Left renal pelvis (tissue), 4 donors: Measurements from ENCODE around the gene RSU1. TPM values are rescaled to one million over a fixed set of nuclear protein-coding genes. Genes with fewer than 3 reads are reported as not detected.

ENCODE experiments used
- DNase-seq, 4 donors: peaks; one replicate each; pipeline ENCODE4 v3.0.0-alpha.2; 2013; ENCODE audit warnings: low read depth in 4 of 4, low spot score in 3 of 4
- polyA plus RNA-seq, 4 donors: library from polyadenylated mRNA; unstranded; fragments of 120-200 nt; gene quantifications; one replicate each; pipeline ENCODE4 v1.2.1, GENCODE V29; 2013; ENCODE audit not compliant: insufficient read length in 4 of 4

Gene RSU1
- polyA plus RNA-seq, 4 donors, result 65.7 to 116 (median 91.0) TPM

DNA sequence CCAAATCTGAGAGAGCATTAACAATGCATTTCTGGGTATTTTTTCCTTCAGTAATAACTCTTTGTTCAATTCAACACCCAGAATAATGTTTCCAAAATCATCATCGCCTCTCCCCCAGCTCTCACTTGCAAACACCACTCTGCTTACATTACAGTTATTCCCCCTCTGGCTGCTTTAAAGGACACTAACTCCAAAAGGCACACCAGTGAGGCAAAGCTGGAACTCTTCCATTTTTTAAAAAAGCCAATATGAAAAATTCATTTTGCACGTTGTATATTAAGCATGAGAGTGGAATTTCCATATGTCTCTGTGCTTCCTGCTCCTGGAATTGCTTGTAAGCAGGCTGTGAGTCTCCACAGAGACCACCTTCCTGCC, 204.3 kb downstream of the RSU1 start:
- no peak for DNase-seq

DNA sequence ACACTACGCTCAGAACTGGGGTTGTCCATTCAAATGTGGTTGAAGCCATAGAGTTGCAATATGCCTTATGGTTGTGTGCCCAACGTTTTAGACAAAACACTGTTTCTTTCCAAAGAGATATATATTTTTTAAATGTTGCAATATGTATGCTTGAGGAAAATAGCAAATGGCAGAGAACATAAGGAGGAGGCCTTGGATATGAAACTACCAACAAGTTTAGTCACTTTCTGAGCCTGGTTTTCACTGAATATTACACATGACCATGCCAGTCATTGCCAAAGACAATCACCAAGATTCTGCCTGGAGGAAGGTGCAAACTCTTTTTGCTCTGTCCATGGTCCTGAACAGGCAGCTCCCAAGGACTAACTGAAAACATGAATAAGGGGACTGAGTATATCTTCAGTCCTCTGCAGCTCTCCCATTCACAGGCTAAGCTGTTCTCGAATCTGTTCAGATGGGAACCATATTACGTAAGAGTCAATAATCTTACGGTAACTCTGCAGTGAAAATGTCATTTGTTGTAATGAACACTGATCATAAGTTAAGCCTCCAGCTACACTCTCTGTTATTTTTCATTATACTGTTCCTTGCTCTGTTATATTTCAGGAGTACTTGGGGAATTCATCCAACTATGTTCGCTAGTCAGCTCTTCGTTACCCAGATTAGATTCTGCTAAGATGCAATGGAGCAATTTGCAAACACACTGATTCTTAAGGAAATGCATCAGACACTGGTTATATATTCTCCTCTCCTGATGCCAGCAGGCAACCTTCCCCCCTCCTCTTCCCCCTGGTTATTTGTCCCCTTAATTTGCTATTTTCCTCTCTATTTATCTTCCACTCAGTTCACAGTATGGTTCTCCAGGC, 204.9 kb downstream of the RSU1 start:
- DNase-seq, result peak in 3 of 4 donors; percentile 26 to 42 (median 36)

DNA sequence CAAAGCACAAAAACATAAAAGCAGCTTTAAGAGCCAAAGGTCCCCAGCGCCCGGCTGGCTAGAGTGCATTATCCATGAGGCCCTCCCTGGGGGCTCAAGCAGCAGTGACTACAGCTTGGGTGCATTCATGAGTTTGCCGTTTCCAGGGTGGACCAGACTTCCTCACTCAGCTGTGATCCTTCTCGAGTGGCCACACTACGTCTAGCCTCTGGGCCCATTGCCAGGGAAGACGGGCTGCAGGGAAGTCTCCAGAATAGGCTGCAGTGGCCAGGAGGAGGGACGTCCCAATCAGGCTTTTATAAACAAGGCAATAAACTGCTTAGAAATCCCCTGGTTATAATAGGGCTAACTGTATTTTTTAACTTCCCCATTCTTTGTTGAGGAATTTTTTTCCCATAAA, 206.2 kb downstream of the RSU1 start:
- peak in 1 of 4 donors; percentile 3 for DNase-seq

- DNase-seq, result no peak
These were observed 208.0 kb downstream of the RSU1 start for GRCh38 chr10:16609211-16609610.

GRCh38 chr10:16606923-16607322, 210.3 kb downstream of the RSU1 start:
- no peak for DNase-seq

GRCh38 chr10:16606421-16606820, 210.8 kb downstream of the RSU1 start:
- DNase-seq, result no peak

DNA sequence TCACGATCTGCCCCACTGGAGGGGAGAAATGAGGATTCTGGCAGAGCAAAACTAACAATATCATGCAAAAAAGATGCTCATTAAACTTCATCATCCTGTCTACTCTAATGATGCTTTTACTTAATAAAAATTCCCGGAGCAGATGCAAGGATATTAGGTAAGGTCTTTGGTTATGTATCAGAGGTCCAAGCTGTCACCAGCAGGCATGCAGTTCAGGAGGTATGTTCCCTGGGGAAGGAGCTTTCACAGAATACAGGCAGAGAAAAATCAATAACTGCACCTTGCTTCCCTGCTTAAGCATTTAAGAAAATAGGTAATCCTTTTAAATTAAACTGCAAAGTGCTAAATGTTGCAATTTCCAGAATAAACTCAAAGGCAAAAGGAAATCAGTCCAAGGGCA, 213.9 kb downstream of the RSU1 start:
- no peak for DNase-seq

GRCh38 chr10:16602104-16602775, 215.0 kb downstream of the RSU1 start:
- no peak for DNase-seq

DNA sequence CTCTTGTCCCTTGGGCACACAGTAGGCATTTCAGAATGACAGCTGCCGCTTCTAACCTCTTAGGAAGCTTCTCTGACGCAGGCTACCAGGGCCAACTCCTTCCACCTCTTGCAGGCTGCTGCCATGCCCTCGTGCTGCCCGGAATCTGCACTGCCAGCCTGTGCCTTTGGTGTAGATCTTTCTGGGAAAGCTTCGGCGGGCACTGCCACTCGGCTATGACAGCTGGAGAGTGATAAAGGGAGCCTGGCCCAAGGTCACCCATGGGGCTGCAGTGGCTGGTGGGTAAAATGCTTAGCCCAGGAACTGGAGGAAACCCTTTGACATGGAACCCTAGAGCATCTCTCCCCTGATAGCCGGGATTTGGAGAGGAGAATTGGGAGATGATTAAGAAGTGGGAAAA, 217.6 kb downstream of the RSU1 start:
- DNase-seq, result no peak

DNA sequence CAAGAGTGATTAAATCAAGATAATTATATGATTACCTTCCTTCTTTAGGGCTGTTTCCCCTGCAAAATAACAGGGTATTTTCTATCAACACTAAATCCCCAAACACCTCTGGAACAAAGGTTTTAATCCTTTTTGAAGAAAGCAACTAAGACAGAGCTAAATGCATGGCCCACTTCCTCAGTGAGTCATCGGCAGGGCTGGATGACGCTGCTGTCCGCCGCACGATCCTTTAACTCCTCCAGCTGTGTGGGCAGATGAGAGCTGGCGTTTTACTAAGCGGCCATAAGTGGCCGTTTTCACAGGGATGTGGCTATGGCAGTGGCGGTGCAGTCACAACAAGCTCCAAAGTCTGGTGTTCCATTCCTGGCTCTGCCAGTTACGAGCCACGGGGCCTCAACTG, 219.6 kb downstream of the RSU1 start:
- no peak for DNase-seq

DNA sequence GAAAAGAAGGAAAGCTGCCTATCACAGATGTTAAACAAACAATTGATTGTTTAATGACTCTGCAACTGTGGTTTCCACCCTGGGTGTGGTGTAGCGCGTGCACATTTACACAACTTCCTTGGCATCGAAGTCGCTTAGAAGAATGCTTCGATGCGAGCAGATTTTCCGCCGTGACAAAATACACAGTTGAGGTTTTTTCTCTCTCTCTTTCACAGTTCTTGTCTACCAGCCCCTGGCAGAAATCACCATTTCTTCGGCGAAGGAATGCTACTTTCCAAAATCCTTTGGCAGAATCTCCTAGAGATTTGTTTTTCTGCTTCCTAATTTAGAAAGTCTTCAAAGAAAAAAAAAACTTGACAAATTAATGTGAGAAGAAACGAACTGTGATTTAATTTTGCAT, 224.8 kb downstream of the RSU1 start:
- DNase-seq, result no peak

DNA sequence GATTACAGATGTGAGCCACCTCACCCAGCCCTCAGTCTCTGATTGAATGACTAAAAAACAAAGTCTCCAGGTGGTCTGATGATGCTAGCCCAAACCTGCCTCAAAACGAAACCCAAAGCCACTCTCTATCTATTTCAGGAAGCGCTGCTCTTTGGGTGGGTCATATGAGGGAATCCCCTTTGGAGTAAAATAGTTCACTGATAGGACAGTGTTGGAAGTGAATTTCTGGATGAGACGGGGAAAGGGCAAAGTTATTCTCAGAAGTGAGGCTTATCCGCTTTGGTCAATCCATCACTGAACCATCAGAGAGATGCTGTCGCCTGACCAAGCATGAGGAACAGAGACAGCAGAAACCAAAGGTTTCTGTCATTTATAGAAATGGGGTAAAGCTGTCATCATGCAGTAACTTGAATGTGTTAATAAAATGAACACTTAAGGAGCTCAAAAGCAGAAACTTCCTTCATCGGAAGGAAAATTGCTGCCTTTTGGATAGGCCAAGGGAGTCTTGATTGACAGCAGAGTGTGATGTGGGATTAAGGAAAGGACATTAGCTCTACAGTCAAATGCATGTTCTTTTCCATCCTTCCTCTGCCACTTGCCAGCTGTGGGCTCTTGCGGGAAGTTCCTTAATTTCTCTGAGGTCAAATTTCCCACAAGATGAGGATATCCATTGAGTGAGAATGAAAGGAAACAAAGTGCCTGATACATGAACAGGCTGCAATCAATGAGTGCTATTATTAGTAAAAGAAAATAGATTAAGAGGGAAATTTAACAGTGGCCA, 230.7 kb downstream of the RSU1 start:
- DNase-seq, result no peak

DNA sequence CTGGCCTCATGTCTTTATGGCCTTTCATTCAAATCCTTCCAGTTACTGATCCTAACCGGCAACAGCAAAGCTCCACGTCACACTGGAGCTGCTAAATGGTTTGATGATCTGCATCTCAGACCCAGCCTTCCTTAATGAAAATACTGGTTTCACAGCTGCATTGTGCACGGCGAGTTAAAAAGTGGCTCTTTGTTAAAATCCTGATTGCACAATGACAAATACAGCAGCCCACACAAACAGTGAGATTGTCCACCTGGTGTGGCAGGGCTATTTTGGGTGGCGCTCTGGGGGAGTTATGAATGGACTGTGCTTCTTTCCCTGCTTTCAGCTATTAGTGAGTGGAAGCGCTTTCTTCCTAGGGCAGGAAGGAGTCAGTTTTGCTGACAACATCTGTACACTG, 232.1 kb downstream of the RSU1 start:
- DNase-seq, result no peak

DNA sequence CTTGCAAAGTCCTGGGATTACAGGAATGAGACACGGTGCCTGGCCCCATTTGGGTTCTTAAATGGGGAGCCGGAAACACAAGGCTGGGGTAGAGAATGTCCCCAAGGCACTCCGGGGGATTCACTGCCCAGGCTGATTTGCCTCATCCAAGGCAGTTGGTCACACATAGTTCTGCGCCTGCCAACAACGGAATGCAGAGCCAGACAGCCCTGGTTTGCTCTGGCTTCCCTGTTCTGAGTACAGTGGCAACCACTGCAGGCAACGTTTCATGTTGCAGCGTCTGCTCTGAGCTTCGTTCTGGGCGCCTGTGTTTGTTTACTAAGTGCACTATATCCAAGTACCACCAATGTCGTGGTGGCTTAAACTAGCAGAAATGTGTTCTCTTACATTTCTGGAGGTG, 233.8 kb downstream of the RSU1 start:
- DNase-seq, result no peak

DNA sequence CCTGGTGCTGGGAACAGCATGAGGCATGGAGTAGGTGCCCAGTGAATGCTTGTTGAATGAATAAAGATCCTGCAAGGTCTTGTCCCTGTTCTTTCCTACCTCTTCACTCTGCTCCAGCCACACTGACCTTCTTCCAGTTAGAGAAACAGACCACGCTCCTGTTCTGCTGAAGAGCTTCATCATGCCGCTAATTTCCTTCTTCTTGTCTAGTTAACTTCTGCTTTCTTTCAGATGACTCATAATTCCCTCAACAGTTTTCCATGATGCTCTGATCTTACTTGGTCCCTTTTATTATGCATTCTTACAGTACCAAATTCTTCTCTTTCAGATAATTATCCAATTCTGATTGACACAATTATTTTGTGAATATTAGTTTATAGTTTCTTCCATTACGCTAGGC, 236.0 kb downstream of the RSU1 start:
- DNase-seq, result no peak

GRCh38 chr10:16570731-16571130, 246.5 kb downstream of the RSU1 start:
- no peak for DNase-seq

DNA sequence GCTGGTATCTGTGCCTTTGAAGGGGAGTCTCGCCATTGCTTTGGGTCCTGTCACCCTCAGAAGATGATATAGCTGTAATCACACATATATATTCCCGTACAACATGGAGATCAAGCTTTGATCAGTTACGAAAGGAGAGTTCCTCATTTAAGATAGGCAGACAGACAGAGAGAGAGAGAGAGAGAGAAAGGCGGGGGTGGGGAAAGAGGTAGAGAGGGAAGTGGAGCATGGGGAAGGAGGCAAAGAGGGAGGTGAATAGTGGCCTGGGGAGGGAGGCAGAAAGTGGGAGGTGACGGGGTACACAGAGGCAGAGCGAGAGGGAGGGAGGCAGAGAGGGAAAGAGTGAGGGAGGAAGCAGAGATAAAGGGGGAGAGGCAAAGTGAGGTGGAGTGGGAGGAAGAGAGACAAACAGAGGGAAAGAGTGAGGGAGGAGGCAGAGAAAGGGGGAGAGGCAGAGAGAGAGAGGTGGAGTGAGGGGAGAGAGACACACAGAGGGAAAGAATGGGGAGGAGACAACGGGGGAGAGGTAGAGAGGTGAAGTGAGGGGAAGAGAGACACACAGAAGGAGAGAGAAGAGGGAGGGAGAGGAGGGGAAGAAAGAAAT, 250.9 kb downstream of the RSU1 start:
- DNase-seq, result no peak

DNA sequence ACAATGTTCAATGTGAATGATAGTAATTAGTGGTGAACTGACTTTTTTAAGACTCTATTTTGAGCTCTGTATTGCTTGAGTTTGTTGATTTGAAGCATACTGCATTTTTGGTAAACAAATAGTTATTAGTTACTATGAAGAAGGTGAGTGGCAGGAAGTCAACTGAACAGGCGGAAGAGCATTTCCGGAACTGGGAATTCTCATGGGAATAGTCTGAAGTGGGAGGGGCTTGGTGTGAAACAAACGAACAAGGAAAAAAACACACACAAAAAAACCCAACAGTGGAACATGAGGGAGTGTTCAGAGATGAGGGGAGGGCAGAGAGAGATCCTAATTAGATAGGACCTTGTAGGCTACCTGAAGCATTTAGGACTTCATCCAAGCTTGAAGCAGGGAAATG, 251.6 kb downstream of the RSU1 start:
- no peak for DNase-seq

DNA sequence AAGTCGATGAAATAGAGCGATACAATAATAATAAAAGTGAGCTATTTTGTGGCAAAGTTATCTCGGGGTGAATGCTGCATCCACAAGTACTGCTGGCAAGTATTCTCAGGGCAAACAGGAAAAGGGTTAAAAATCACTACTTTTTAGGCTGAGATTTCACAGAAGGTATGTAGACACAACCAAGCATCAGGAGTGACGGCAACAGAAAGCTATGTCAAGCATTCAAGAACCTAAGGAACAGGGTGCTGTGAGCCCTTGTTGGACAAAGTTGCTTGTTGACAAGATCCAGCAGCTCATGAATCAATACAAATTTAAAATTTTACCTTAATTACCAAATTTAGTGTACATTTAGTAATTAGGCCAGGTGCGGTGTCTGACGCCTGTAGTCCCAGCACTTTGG, 254.3 kb downstream of the RSU1 start:
- no peak for DNase-seq

DNA sequence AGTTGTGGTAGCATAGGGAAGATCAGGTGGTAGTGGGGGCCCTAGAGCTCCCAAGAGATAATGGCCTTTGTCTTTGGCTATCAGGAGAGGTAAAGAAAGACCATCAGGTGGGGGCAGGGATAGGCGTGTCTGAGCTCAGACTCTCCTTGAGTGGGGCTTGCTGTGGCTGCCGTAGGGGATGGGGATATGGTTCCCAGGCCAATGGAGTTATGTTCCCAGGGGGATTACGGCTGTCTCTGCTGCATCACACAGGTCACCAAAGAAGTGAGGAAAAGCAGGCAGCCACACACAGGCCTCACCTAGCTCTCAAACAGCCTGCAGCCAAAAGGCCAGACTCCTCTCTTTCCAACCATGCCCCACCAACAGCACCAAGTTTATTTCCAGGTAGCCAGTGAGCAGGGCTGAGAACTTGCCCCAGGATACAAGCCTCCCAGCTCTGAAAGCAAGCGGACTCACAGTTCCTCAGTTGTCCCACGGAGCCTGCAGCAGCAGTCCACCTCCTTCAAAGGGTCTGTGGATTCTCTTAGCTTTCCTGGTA, 257.9 kb downstream of the RSU1 start:
- DNase-seq, result no peak

DNA sequence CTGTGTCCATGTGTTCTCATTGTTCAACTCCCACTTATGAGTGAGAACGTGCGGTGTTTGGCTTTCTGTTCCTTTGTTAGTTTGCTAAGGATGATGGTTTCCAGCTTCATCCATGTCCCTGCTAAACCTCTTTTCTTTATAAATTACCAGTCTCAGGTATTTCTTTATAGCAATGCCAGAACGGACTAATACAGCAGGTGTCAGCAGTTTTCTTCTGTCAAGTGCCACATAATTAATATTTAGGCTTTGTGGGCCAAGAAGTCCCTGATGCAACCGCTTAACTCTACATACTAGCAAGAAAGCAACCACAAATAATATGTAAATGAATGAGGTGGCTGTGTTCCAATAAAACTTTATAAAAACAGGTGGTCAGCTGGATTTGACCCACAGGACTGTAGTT, 269.3 kb downstream of the RSU1 start:
- no peak for DNase-seq
